ENCODE measurements around the gene ZC3H7B.
A peak's percentile ranks its signal among the peaks of the same experiment; 100 is the strongest.

The ZC3H7B gene

DNA sequence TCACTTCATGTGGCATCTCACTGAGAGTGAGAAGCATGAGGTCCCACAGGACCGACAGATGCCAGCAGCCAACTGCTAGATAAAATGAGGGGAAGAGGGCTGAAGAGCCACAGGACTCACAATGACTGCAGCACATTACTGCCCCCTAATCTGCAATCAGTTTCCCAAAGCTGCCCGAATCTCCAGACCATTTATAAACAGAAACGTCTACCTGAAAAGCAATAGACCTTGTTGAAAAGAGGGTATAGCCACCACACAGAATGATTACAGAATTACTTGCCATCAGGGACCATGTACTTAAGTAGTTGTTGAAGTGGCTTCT is 68.1 kb downstream of the ZC3H7B start:
- no peak overlapping the region for H3K4me3 ChIP-seq (ENCODE audit: low read depth, low read length)
- TF ChIP-seq, protein P1, sequence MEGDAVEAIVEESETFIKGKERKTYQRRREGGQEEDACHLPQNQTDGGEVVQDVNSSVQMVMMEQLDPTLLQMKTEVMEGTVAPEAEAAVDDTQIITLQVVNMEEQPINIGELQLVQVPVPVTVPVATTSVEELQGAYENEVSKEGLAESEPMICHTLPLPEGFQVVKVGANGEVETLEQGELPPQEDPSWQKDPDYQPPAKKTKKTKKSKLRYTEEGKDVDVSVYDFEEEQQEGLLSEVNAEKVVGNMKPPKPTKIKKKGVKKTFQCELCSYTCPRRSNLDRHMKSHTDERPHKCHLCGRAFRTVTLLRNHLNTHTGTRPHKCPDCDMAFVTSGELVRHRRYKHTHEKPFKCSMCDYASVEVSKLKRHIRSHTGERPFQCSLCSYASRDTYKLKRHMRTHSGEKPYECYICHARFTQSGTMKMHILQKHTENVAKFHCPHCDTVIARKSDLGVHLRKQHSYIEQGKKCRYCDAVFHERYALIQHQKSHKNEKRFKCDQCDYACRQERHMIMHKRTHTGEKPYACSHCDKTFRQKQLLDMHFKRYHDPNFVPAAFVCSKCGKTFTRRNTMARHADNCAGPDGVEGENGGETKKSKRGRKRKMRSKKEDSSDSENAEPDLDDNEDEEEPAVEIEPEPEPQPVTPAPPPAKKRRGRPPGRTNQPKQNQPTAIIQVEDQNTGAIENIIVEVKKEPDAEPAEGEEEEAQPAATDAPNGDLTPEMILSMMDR (IDR thresholded peaks at IDR 0.05; ENCODE audit: low read depth, low read length): no peak

GRCh38 chr22:41369837-41370236 is 68.5 kb downstream of the ZC3H7B start:
- no peak overlapping the region for H3K4me3 ChIP-seq (ENCODE audit: low read depth, low read length)
- TF ChIP-seq, protein P1 (IDR thresholded peaks at IDR 0.05; ENCODE audit: low read depth, low read length): no peak

DNA sequence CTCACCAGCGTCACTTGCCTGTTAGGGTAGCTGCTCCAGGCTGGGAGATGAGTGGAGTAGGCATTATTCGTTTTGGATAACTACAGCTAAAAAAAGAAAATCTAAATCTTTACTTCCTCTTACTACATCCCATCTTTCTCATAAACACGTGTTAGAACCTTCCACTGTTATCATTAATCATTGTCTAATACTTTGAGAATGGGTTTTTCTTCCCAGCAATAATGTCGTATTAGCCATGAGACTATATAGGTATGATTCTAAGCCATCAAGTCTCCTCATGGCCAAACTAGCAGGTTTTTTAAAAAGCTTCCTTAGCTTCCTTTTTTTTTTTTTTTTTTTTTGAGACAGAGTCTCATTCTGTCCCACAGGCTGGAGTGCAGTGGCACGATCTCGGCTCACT is 76.5 kb downstream of the ZC3H7B start:
- TF ChIP-seq, protein P1 (IDR thresholded peaks at IDR 0.05; ENCODE audit: low read depth, low read length): no peak
- H3K4me3 ChIP-seq (ENCODE audit: low read depth, low read length): no peak overlapping the region

GRCh38 chr22:41380993-41381328 is 79.6 kb downstream of the ZC3H7B start:
- TF ChIP-seq, protein P1 (IDR thresholded peaks at IDR 0.05; ENCODE audit: low read depth, low read length): no peak
- peak overlapping the region; percentile 76 for H3K4me3 ChIP-seq (ENCODE audit: low read depth, low read length)

- TF ChIP-seq, protein P1 (IDR thresholded peaks at IDR 0.05; ENCODE audit: low read depth, low read length): no peak
- H3K4me3 ChIP-seq (ENCODE audit: low read depth, low read length): peak within 1 kb of the TSS; percentile 76
Measured at GRCh38 chr22:41381329-41382097, 80.2 kb downstream of the ZC3H7B start, which contains the start of gene TEF. TSS of gene TEF (plus strand) at chr22:41381942. CDS start at chr22:41382045, 103 bp downstream.

- TF ChIP-seq, protein P1 (IDR thresholded peaks at IDR 0.05; ENCODE audit: low read depth, low read length): no peak
- peak overlapping the region; percentile 76 for H3K4me3 ChIP-seq (ENCODE audit: low read depth, low read length)
Measured at GRCh38 chr22:41382098-41382578, 80.8 kb downstream of the ZC3H7B start.

GRCh38 chr22:41382610-41383009 is 81.3 kb downstream of the ZC3H7B start:
- peak overlapping the region; percentile 76 for H3K4me3 ChIP-seq (ENCODE audit: low read depth, low read length)
- TF ChIP-seq, protein P1 (IDR thresholded peaks at IDR 0.05; ENCODE audit: low read depth, low read length): no peak

Data from WI38 (cell line).